Hypothalamus (tissue), 51 donors: ENCODE measurements around the gene IER3IP1.
"Not testable (repeated sequence)": the region's sequence is repeated elsewhere in the genome, so short reads cannot be mapped to it uniquely, and the experiment has no call there.

Experiments
- DNase-seq, 51 donors: peaks; one replicate each; lab custom pipeline; 2025; lab: John Stamatoyannopoulos, UW

The IER3IP1 gene

GRCh38 chr18:47163241-47163640 lies 12.9 kb downstream of the IER3IP1 start:
- no peak for DNase-seq

GRCh38 chr18:47160256-47160655 lies 15.9 kb downstream of the IER3IP1 start:
- DNase-seq, result no peak

GRCh38 chr18:47158404-47158803 lies 17.8 kb downstream of the IER3IP1 start:
- not testable (repeated sequence) for DNase-seq

GRCh38 chr18:47151439-47151838 lies 24.7 kb downstream of the IER3IP1 start:
- DNase-seq, result no peak

GRCh38 chr18:47150824-47151366 lies 25.3 kb downstream of the IER3IP1 start:
- peak in 17 of 51 donors; percentile 6 to 50 (median 30) for DNase-seq

GRCh38 chr18:47150029-47150823 lies 25.9 kb downstream of the IER3IP1 start, which contains the start of gene HDHD2:
TSS of gene HDHD2 (minus strand) at chr18:47150500. CDS start at chr18:47136439, 14,061 bp downstream.
- DNase-seq, result peak; percentile 36 to 96 (median 79)

- peak in 4 of 51 donors; percentile 10 to 60 (median 14) for DNase-seq
Observed at GRCh38 chr18:47149457-47150028, 26.6 kb downstream of the IER3IP1 start.

GRCh38 chr18:47146206-47146605 lies 30.0 kb downstream of the IER3IP1 start:
- no peak for DNase-seq

GRCh38 chr18:47143899-47144485 lies 32.2 kb downstream of the IER3IP1 start:
- DNase-seq, result no peak

GRCh38 chr18:47143153-47143552 lies 33.0 kb downstream of the IER3IP1 start:
- no peak for DNase-seq

- DNase-seq, result no peak
Observed at GRCh38 chr18:47141289-47141688, 34.9 kb downstream of the IER3IP1 start.

GRCh38 chr18:47121146-47121545 lies 55.0 kb downstream of the IER3IP1 start:
- DNase-seq, result no peak

- DNase-seq, result no peak
Observed at GRCh38 chr18:47120428-47120827, 55.7 kb downstream of the IER3IP1 start.

GRCh38 chr18:47118981-47119380 lies 57.2 kb downstream of the IER3IP1 start:
- DNase-seq, result no peak

- no peak for DNase-seq
Observed at GRCh38 chr18:47115205-47115604, 61.0 kb downstream of the IER3IP1 start.

- DNase-seq, result no peak
Observed at GRCh38 chr18:47113796-47114540, 62.2 kb downstream of the IER3IP1 start.

- DNase-seq, result no peak
Observed at GRCh38 chr18:47110492-47111274, 65.5 kb downstream of the IER3IP1 start.

GRCh38 chr18:47109720-47110119 lies 66.4 kb downstream of the IER3IP1 start:
- no peak for DNase-seq

- no peak for DNase-seq
Observed at GRCh38 chr18:47108998-47109405, 67.2 kb downstream of the IER3IP1 start.

- DNase-seq, result no peak
Observed at GRCh38 chr18:47108373-47108772, 67.8 kb downstream of the IER3IP1 start.
